Osteoblast (primary cell): ENCODE measurements around the gene HS6ST1. TPM values are rescaled to one million over a fixed set of nuclear protein-coding genes. Genes with fewer than 3 reads are reported as not detected.

Experiments
- DNase-seq: peaks from one replicate; pipeline ENCODE4 v3.0.0; 2011; ENCODE audit warnings: low spot score, mixed read lengths; ENCODE audit not compliant: insufficient read length; ENCODE audit errors: missing footprints
- H2AFZ ChIP-seq: 2 replicates; pipeline ENCODE4 v1.6.0; 2011; ENCODE audit warnings: mild to moderate bottlenecking, low read length
- H3K27ac ChIP-seq: 2 replicates; pipeline ENCODE4 v1.5.1; 2011; ENCODE audit warnings: mild to moderate bottlenecking, low read depth, low read length, moderate library complexity
- H3K27me3 ChIP-seq: 2 replicates; pipeline ENCODE4 v1.6.0; 2012; ENCODE audit warnings: mild to moderate bottlenecking, control low read depth, inconsistent platforms, low read length, moderate library complexity; ENCODE audit not compliant: insufficient read depth
- H3K36me3 ChIP-seq: 2 replicates; pipeline ENCODE4 v1.5.1; 2011; ENCODE audit warnings: mild to moderate bottlenecking, low read length, control low read depth, moderate library complexity; ENCODE audit not compliant: insufficient read depth
- H3K4me1 ChIP-seq: 2 replicates; pipeline ENCODE4 v1.5.1; 2011; ENCODE audit warnings: mild to moderate bottlenecking, low read length, control low read depth, moderate library complexity; ENCODE audit not compliant: insufficient read depth
- H3K4me2 ChIP-seq: 2 replicates; pipeline ENCODE4 v1.6.0; 2011; ENCODE audit warnings: mild to moderate bottlenecking, low read length; ENCODE audit not compliant: insufficient read depth
- H3K4me3 ChIP-seq: fragments of 200-600 bp; sonication (generic); 3 replicates; pipeline ENCODE4 v1.5.1; 2012; ENCODE audit warnings: mild to moderate bottlenecking, low read length, inconsistent platforms; ENCODE audit not compliant: insufficient read depth
- H3K79me2 ChIP-seq: 2 replicates; pipeline ENCODE4 v1.6.0; 2012; ENCODE audit warnings: mild to moderate bottlenecking, low read length, control low read depth, inconsistent platforms; ENCODE audit not compliant: insufficient read depth
- H3K9me3 ChIP-seq: 2 replicates; pipeline ENCODE4 v1.5.1; 2011; ENCODE audit warnings: low read depth, low read length, control low read depth
- H4K20me1 ChIP-seq: 2 replicates; pipeline ENCODE4 v1.6.0; 2012; ENCODE audit warnings: mild to moderate bottlenecking, low read length, control low read depth; ENCODE audit not compliant: insufficient read depth
- CTCF ChIP-seq: IDR thresholded peaks from 2 replicates; pipeline ENCODE4 v1.5.1; 2011; ENCODE audit warnings: mild to moderate bottlenecking, low read depth, low read length, moderate library complexity; ENCODE audit errors: extremely low read depth
- small RNA-seq: library from RNA; depleted of rRNA; stranded (forward); fragments of <200 nt; gene quantifications from one replicate; pipeline ENCODE3, GENCODE V24; 2012
- total RNA-seq: library from RNA; depleted of rRNA; stranded (reverse); fragments of >200 nt; gene quantifications from 2 replicates; pipeline ENCODE4 v1.2.3, GENCODE V29; 2012

The HS6ST1 gene
- total RNA-seq, 1 donor, result 18.8 TPM

- no peak for DNase-seq
- Histone ChIP-seq H3K36me3 (no peaks in the 10 kb centered on the region), H3K79me2 (no peaks in the 10 kb centered on the region), H3K4me1 (no peaks in the 10 kb centered on the region), H2AFZ (no peak overlapping the region), H3K27me3 (peaks cover 2% of the 10 kb centered on the region), H3K27ac (no peak overlapping the region), H3K4me2 (no peak overlapping the region), H4K20me1 (no peaks in the 10 kb centered on the region), H3K9me3 (no peaks in the 10 kb centered on the region), H3K4me3 (no peak overlapping the region)
- TF ChIP-seq CTCF, result no peak
Measured at GRCh38 chr2:128219891-128220290, 98.8 kb downstream of the HS6ST1 start.

DNA sequence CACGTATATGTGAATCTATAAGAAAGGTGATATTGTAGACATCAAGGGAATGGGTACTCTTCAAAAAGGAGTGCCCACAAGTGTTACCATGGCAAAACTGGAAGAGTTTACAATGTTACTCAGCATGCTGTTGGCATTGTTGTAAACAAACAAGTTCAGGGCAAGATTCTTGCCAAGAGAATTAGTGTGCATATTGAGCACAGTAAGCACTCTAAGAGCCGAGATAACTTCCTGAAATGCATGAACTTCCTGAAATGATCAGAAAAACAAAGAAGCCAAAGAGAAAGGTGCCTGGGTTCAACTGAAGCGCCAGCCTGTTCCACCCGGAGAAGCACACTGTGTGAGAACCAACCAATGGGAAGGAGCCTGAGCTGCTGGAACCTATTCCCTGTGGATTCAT lies 101.0 kb downstream of the HS6ST1 start:
- Histone ChIP-seq H2AFZ (no peak overlapping the region), H3K4me3 (no peak overlapping the region), H3K79me2 (no peaks in the 10 kb centered on the region), H3K9me3 (no peaks in the 10 kb centered on the region), H3K36me3 (no peaks in the 10 kb centered on the region), H4K20me1 (no peaks in the 10 kb centered on the region), H3K27me3 (peaks cover 2% of the 10 kb centered on the region), H3K4me2 (no peak overlapping the region), H3K27ac (no peak overlapping the region), H3K4me1 (no peaks in the 10 kb centered on the region)
- no peak for TF ChIP-seq CTCF
- no peak for DNase-seq

- no peaks in the 10 kb centered on the region for H4K20me1 ChIP-seq
- H3K9me3 ChIP-seq, result no peaks in the 10 kb centered on the region
- H3K27me3 ChIP-seq, result peaks cover 2% of the 10 kb centered on the region
- H2AFZ ChIP-seq, result no peak overlapping the region
- no peak overlapping the region for H3K4me2 ChIP-seq
- H3K79me2 ChIP-seq, result no peaks in the 10 kb centered on the region
- no peak overlapping the region for H3K27ac ChIP-seq
- H3K36me3 ChIP-seq, result no peaks in the 10 kb centered on the region
- TF ChIP-seq CTCF, result no peak
- DNase-seq, result no peak
- no peaks in the 10 kb centered on the region for H3K4me1 ChIP-seq
- no peak overlapping the region for H3K4me3 ChIP-seq
Measured at GRCh38 chr2:128215897-128216642, 102.6 kb downstream of the HS6ST1 start.

Small RNA genes lying within 50 kb of the gene (small RNA-seq; reads per million reads assigned to genes)
- gene RF00019, result not detected

Other genes with a start within 250 kb of the HS6ST1 start
- 67.8 and 80.0 TPM in 2 replicates for gene UGGT1, start 227.7 kb downstream of the HS6ST1 start, total RNA-seq